Activated naive CD4-positive, alpha-beta T cell treated with anti-CD3 and anti-CD28 coated beads, Interleukin-2, amount 10 ng/mL, durations not matched to agents 7 days and 5 days (primary cell): Measurements from ENCODE around the gene ZEB2.

ENCODE experiments used
- CTCF ChIA-PET: fragments of 350-600 bp; sonication (Branson Sonifier 250); formaldehyde crosslinking; loops from one replicate; lab custom pipeline; 2021; ENCODE audit warnings: antibody characterized with exemption; lab: Charles Lee
- DNase-seq: peaks from one replicate; pipeline ENCODE4 v3.0.0-alpha.2; 2020
- H3K27ac Mint-ChIP-seq: one replicate; pipeline ENCODE4 v1.8.0; 2021; ENCODE audit warnings: mild to moderate bottlenecking, moderate library complexity, mixed read lengths
- H3K27me3 Mint-ChIP-seq: one replicate; pipeline ENCODE4 v1.8.0; 2021; ENCODE audit warnings: mild to moderate bottlenecking, mixed read lengths
- H3K36me3 Mint-ChIP-seq: one replicate; pipeline ENCODE4 v1.8.0; 2021; ENCODE audit warnings: mixed read lengths
- H3K4me1 Mint-ChIP-seq: one replicate; pipeline ENCODE4 v1.8.0; 2021; ENCODE audit warnings: mixed read lengths
- H3K4me3 Mint-ChIP-seq: one replicate; pipeline ENCODE4 v1.8.0; 2021; ENCODE audit warnings: mild to moderate bottlenecking, moderate library complexity, mixed read lengths
- H3K9me3 Mint-ChIP-seq: one replicate; pipeline ENCODE4 v1.8.0; 2021; ENCODE audit warnings: mixed read lengths

Gene ZEB2

DNA sequence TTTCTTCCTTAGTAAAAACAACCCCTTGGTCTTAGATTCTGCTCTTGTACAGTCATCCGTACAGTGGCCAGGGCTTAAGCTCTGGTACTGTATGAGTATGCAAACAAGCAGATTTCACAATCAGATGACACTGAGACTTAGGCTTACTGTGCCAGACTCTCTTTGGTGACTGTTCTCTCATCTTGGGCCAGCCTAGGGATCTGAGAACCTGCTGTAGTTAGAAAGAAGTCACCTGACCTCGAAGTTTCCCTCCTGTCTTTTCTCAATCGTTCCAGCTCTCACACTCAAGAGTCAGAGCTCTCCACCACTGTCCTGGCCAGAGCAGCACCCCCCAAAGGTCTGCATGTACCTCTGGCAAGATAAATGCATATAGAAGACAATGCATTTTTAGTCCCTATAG, 63.2 kb downstream of the ZEB2 start:
- Mint-ChIP-seq H3K4me3 (no peak overlapping the region), H3K27me3 (peaks cover 17% of the 10 kb centered on the region), H3K4me1 (no peaks in the 10 kb centered on the region), H3K9me3 (no peaks in the 10 kb centered on the region), H3K27ac (no peak overlapping the region), H3K36me3 (no peaks in the 10 kb centered on the region)
- CTCF ChIA-PET, result no interaction called here
- DNase-seq, result no peak

DNA sequence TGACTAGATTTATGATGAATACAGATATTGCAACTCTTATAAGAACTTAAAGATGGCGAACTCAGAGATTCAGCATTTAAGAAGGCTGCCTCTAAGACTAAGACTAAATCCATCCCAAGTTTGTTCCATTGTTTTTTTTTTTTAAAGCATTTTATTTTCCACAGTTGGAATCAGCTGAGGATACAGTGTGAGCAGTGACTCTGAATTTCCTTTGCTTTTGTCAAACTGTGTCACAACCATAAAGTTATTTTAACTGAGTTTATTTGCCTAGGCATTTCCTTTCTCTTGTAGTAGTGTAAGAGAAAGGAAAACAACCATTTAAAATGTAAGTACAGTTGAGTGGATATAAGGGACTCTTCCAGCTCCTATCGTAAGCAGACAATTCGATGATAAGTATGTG, 63.9 kb downstream of the ZEB2 start:
- H3K27me3 Mint-ChIP-seq, result peaks cover 17% of the 10 kb centered on the region
- no peak overlapping the region for H3K27ac Mint-ChIP-seq
- H3K36me3 Mint-ChIP-seq, result no peaks in the 10 kb centered on the region
- H3K9me3 Mint-ChIP-seq, result no peaks in the 10 kb centered on the region
- no peaks in the 10 kb centered on the region for H3K4me1 Mint-ChIP-seq
- CTCF ChIA-PET, result no interaction called here
- no peak overlapping the region for H3K4me3 Mint-ChIP-seq
- no peak for DNase-seq

DNA sequence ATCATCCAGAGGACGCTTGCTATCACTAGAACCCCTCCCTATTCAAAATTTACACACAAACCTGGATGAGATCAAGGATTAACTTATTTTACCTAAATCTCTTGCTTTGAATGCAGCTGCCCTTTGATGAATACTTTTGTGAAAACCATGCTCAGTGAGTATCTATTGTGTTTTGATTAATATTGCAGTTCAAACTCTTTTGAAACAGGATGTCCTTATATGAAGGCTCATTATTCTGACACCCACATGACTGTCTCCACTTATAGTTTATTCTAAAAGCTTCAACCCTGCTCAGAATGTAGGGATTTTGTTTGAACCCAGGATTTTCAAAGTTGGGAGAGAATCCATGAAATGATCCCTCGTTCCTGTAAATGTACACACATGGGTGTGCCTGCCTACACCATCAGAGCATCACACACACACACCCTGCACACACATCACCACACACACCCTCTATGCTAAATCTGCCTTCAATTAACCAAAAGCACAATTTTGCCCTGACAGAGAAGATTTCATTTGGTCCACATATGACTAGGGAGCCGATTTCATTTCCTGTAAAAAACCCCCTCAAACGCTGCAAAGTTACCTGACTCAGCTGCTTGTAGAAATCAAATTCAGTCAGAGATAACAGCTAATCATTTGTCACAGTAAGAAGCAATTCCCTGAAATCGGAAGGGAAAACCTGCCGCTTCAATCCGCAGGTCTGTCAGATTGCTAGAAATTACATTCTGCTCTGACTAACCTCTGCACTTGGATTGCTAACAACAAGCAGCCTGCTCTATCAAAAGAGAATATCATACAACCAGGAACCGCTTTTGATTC, 65.2 kb downstream of the ZEB2 start:
- DNase-seq, result no peak
- H3K27me3 Mint-ChIP-seq, result peaks cover 17% of the 10 kb centered on the region
- no peaks in the 10 kb centered on the region for H3K9me3 Mint-ChIP-seq
- H3K4me1 Mint-ChIP-seq, result no peaks in the 10 kb centered on the region
- H3K4me3 Mint-ChIP-seq, result no peak overlapping the region
- CTCF ChIA-PET, result no interaction called here
- no peaks in the 10 kb centered on the region for H3K36me3 Mint-ChIP-seq
- H3K27ac Mint-ChIP-seq, result no peak overlapping the region

DNA sequence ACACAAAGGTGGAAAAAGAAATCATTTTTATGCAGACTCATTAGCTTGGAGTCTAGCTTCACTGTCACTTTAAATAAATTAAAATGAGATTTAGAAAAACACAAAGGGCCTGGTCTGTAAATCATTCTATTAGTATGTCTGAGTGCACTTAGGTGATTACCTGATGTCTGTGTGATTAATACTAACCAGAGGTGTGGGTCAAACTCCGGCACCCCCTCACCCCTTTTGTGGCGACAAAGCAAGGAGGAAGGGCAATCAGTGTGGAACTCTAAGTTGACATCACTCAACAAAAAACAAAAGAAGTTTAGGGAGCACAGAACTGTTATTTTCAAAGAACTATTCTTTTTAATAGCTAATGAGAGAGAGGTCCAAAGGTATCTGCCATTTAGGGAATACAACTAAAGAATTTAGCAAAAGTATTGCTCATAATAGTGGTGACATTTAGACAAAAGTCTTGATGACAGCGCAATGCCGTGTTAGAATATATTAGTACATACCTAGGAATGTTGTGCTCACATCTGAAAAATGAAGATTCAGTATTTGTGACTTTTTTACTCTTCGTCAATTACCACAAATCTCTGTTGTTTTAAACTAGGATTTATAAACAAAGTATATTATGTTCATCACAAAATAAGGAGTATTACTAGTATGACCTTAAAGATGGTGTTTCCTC, 66.3 kb downstream of the ZEB2 start:
- no peak overlapping the region for H3K27ac Mint-ChIP-seq
- H3K9me3 Mint-ChIP-seq, result no peaks in the 10 kb centered on the region
- no peaks in the 10 kb centered on the region for H3K4me1 Mint-ChIP-seq
- H3K36me3 Mint-ChIP-seq, result no peaks in the 10 kb centered on the region
- CTCF ChIA-PET, result no interaction called here
- H3K27me3 Mint-ChIP-seq, result peaks cover 17% of the 10 kb centered on the region
- H3K4me3 Mint-ChIP-seq, result no peak overlapping the region
- no peak for DNase-seq

DNA sequence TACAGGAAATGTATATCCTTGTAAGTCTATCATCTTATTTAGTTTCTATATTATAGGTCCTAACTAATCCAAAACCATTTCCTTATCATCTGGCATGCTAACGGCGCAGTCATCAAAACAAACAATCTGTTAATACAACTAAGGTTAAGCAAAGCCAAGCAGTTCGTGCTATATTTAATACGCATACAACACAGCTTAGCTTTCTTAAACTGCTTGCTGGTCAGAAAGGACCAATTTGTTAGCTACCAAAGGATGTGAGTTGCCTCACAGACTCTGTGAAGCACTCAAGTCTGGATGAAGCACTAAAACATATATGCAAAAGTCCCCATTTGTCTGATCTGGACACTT, 67.0 kb downstream of the ZEB2 start:
- no peaks in the 10 kb centered on the region for H3K4me1 Mint-ChIP-seq
- peaks cover 17% of the 10 kb centered on the region for H3K27me3 Mint-ChIP-seq
- no peak overlapping the region for H3K27ac Mint-ChIP-seq
- H3K36me3 Mint-ChIP-seq, result no peaks in the 10 kb centered on the region
- CTCF ChIA-PET, result no interaction called here
- no peaks in the 10 kb centered on the region for H3K9me3 Mint-ChIP-seq
- DNase-seq, result no peak
- no peak overlapping the region for H3K4me3 Mint-ChIP-seq

DNA sequence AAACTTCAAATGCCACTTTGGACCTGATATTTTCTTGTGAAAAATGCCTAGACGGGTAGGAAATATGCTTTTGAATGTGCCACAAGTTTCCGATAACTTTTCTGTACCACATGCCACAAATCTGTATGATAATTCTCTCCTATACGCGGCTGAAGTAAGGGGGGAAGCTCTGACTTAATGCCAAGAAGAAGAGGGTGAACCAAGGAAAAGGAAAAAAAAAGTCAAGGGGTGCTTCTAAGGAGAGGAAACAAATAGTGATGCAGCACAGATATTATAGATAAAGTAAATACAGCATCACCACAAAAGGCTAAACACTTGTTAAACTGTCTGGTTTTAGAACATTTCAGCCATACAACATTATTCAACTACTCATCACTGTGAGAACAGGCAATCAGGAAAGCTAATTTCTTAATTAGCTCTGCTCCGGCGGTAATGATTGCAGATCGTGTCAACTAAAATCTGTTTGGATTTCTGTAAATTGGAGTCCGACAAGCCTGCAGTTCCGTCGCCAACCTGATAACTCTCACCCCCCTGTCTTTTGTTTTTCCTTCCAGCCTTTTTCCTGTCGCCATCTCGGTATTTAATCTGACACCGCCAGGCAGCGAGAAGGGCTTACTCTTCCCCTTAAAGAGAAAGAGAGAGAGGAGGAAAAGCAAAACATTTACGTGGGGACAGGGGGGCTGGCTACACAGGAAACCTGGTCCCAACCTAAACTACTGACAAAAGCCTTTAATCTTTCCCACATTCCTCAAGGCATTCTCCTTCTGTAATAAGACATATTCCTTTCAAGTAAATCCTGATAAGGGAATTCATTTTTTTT, 67.5 kb downstream of the ZEB2 start:
- peaks cover 17% of the 10 kb centered on the region for H3K27me3 Mint-ChIP-seq
- DNase-seq, result no peak
- no peaks in the 10 kb centered on the region for H3K4me1 Mint-ChIP-seq
- no peaks in the 10 kb centered on the region for H3K36me3 Mint-ChIP-seq
- H3K4me3 Mint-ChIP-seq, result no peak overlapping the region
- no peak overlapping the region for H3K27ac Mint-ChIP-seq
- H3K9me3 Mint-ChIP-seq, result no peaks in the 10 kb centered on the region
- CTCF ChIA-PET, result no interaction called here

DNA sequence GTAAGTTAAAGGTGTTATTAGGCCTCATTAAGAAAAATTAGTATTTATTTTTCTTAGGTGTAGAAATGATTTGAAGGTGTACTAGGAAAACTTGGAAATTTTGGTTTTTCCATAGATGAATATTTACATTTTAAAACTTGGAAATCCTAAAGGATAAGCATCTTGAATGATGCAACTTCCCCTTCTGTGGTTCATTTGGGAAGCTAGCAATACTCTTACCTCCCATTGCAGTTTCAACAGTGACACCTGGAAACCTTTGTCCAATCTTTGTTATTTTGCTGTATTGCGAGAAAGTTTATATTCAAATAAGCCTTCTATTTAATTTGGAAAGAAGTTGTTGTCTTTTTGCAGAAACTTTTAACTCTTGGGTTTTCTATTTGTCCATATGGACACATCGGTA, 68.5 kb downstream of the ZEB2 start:
- Mint-ChIP-seq H3K27ac (no peak overlapping the region), H3K36me3 (no peaks in the 10 kb centered on the region), H3K4me1 (no peaks in the 10 kb centered on the region), H3K27me3 (peaks cover 12% of the 10 kb centered on the region), H3K9me3 (no peaks in the 10 kb centered on the region), H3K4me3 (no peak overlapping the region)
- CTCF ChIA-PET, result no interaction called here
- DNase-seq, result no peak

DNA sequence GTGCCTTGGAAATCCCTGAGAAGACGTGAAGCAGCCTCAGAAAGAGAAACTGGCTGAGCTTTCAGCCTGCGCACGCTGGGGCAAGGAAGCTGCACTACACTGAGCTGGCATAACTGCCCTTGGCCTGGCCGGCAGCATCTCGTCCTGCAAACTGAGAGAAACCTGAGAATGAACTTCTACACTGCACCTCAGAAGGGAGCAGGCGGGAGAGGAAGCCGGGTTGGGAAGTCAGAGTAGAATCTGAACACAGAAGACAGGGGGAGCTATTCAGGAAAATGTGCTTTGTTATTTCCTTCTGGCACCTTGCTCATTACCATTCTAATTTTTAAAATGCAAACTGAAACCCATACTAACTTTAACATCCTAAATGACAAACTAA, 70.9 kb downstream of the ZEB2 start:
- no peak overlapping the region for H3K4me3 Mint-ChIP-seq
- H3K27ac Mint-ChIP-seq, result no peak overlapping the region
- no peaks in the 10 kb centered on the region for H3K36me3 Mint-ChIP-seq
- H3K27me3 Mint-ChIP-seq, result peaks cover 12% of the 10 kb centered on the region
- H3K4me1 Mint-ChIP-seq, result no peaks in the 10 kb centered on the region
- CTCF ChIA-PET, result interaction anchor here (1.2 kb wide), 1 partner anchor 10 kb away, joined by 3 read pairs; no protein-coding TSS in a partner anchor
- H3K9me3 Mint-ChIP-seq, result no peaks in the 10 kb centered on the region
- no peak for DNase-seq

DNA sequence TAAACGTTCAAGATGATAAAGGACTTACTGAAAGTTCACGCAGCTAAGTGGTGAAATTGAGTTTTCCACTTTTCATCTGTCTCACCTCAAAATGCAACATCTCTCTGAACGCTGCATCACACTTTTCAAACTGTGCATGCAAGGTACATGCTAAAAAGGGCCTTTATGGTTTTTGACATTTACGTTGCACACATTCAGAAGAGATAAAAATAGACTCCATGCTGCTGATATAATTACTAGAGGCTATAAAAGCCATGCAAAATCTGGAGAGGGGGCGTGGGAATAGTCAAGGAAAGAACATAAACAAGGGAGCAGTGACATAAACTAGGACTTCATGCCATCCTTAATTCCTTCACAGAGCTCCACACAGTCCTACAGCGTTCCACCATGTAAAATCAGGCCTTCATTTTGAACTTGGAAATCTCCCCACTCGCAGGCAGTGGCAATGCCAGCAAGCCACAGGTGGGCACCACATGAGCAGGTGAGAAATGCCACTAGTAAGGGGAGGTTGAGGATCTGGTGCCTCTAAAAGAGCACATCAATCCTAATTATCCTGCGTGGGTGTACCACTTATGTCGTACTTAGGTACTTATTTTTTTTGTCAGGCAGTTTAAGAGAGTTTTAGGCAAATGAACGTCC, 71.4 kb downstream of the ZEB2 start:
- Mint-ChIP-seq H3K36me3 (no peaks in the 10 kb centered on the region), H3K27me3 (peaks cover 10% of the 10 kb centered on the region), H3K4me1 (no peaks in the 10 kb centered on the region), H3K4me3 (no peak overlapping the region), H3K27ac (no peak overlapping the region), H3K9me3 (no peaks in the 10 kb centered on the region)
- CTCF ChIA-PET, result interaction anchor here (1.2 kb wide), 1 partner anchor 11 kb away, joined by 3 read pairs; no protein-coding TSS in a partner anchor
- DNase-seq, result no peak

DNA sequence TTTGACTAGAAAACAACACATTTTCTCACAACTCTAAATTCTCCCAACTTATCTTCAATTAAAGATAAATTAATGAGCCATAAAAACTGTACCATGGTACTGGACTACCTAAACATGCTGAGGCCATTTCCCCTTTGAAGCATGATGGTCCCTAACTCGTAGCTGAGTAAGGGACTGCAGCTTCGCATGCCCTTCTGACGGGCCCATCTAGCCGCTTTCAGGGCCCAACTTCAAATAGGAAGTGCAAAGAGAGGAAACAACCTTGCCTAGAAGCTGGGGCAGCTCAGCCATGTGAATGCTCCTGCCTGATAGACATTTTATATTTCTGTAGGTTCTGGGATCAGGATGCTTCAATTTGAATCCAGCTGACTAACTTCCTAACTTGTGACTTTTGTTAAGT, 72.4 kb downstream of the ZEB2 start:
- H3K27me3 Mint-ChIP-seq, result peaks cover 6% of the 10 kb centered on the region
- no peak overlapping the region for H3K4me3 Mint-ChIP-seq
- DNase-seq, result no peak
- H3K4me1 Mint-ChIP-seq, result no peaks in the 10 kb centered on the region
- H3K36me3 Mint-ChIP-seq, result no peaks in the 10 kb centered on the region
- H3K9me3 Mint-ChIP-seq, result no peaks in the 10 kb centered on the region
- no peak overlapping the region for H3K27ac Mint-ChIP-seq
- CTCF ChIA-PET, result no interaction called here

DNA sequence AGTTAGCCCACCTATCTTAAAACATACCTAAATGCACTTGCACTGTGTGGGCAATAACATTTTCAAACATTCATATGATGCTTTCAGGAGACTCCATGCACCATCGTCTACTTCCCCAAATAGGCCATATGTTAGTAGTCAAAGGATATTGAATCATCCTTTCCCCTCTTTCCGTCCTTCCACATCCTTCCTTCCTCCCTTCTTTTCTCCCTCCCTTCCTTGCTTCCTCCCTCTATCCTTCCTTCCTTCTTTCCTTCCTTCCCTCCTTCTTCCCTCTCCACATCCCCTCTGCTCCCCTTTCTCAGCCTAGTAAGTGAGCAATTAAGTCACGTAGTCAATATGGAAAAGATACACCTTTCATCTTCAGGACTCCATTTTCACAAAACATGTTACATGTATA, 73.8 kb downstream of the ZEB2 start:
- no peaks in the 10 kb centered on the region for H3K27me3 Mint-ChIP-seq
- CTCF ChIA-PET, result no interaction called here
- H3K36me3 Mint-ChIP-seq, result no peaks in the 10 kb centered on the region
- H3K9me3 Mint-ChIP-seq, result no peaks in the 10 kb centered on the region
- DNase-seq, result no peak
- H3K4me1 Mint-ChIP-seq, result no peaks in the 10 kb centered on the region
- H3K27ac Mint-ChIP-seq, result no peak overlapping the region
- H3K4me3 Mint-ChIP-seq, result no peak overlapping the region

DNA sequence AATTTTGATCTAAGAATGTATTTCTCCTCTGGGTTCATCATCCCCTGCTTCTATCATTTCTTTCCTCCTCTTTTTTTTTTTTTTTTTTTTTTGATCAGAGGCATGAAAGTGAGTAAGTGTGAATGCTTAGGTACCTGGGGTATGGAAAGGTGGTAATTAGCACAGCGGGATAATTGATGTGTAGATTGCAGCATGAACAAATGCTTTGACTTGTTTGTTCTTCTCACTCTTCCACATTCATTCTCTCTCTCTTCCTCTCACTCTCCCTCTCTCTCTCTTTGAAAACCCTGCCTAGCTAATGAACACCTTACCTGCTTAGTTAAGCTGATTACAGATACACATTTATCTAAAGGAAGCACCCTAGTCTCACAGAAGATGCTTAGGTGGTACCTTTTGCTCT, 74.7 kb downstream of the ZEB2 start:
- Mint-ChIP-seq H3K4me1 (no peaks in the 10 kb centered on the region), H3K27ac (no peak overlapping the region), H3K9me3 (no peaks in the 10 kb centered on the region), H3K27me3 (no peaks in the 10 kb centered on the region), H3K36me3 (no peaks in the 10 kb centered on the region), H3K4me3 (no peak overlapping the region)
- CTCF ChIA-PET, result no interaction called here
- no peak for DNase-seq

DNA sequence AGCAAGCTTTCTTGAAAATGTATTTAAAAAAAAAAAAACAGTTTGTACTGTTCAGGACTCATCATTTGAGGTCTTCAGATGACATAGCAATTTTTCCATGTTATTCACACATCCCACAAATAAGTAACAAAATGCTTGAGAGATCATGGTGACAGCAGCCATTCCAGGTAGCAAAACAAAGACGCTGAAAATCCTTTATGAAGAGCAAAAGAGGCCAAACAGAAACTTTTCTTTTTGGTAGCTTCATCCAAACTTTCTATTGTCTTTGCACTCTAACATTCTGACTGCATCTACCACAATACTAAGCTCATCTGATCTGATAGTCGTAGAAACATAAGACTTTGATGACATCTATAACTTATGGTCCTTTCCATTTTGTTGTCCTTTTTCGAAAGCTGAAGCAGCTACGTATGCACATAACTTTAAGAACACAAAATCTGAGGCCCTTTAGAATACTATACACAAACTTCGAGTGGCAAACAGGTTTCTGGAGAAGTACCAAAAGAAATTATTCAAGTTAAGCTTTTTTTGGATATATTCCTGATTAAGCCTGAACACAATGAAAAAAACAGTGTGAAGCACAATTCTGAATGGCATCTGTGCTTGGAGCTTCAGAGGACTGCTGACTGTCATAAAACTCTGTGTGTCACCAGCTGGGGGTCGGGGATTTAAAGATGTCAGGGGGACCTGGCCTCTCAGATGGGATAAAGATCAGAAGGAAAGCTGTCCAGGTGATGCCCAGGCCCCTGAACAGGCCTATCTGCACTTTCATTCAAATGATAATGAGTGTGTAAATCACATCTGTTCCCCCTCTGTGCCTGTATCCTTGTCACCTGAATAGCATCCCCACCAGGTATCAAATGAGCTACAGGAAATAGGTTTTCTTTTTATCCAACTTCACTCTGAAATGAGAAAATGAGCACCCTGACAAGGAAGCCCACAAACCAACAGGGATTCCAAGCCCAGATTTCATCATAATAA, 75.8 kb downstream of the ZEB2 start:
- no peak overlapping the region for H3K4me3 Mint-ChIP-seq
- CTCF ChIA-PET, result no interaction called here
- H3K36me3 Mint-ChIP-seq, result no peaks in the 10 kb centered on the region
- no peak for DNase-seq
- no peaks in the 10 kb centered on the region for H3K9me3 Mint-ChIP-seq
- H3K27ac Mint-ChIP-seq, result no peak overlapping the region
- no peaks in the 10 kb centered on the region for H3K4me1 Mint-ChIP-seq
- no peaks in the 10 kb centered on the region for H3K27me3 Mint-ChIP-seq
